Ishikawa (cell line): ENCODE measurements around the gene KIAA0513.

Experiments
- CEBPB ChIP-seq: IDR thresholded peaks from 2 replicates; pipeline ENCODE4 v1.6.1; 2012
- YY1 ChIP-seq: IDR thresholded peaks from 2 replicates; pipeline ENCODE4 v1.6.1; 2012; ENCODE audit warnings: low read depth
- ZBTB7A ChIP-seq: IDR thresholded peaks from 2 replicates; pipeline ENCODE4 v1.6.1; 2012; ENCODE audit warnings: low read depth
- TF ChIP-seq, protein P1 (sequence below): IDR thresholded peaks from 2 replicates; pipeline ENCODE4 v1.6.1; 2012; ENCODE audit warnings: low read depth, mild to moderate bottlenecking

DNA sequence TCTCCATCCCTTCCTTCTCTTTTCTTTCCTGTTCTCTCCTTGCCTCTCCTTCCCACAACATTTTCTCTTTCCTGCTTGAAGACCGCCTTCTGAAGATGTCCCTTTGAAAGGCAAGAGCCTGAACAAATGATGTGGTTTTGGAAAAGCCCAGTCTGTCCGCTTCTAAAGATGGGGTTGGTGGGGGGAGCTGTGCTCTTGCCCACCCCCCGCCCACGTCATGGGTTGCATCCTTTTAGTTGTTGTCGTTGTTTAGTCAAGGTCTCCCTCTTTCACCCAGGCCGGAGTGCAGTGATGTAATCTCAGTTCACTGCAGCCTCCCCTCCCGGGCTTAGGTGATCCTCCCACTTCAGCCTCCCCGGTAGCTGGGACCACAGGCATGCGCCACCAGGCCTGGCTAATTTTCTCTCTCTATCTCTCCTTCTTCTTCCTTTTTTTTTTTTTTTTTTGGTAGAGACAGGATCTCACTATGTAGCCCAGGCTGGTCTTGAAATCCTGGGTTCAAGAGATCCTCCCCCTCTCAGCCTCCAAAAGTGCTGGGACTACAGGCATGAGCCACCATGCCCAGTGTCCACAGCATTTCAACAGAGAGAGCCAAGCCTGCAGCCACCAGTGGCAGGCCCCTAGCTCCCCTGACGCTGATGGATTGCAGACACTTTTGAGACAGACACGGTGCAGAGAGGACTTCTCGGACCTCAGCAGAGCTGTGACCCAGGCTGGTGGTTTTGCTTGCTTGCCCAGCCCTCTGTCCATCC lies 110.7 kb downstream of the KIAA0513 start:
- no peak for TF ChIP-seq ZBTB7A
- TF ChIP-seq CEBPB, result no peak
- TF ChIP-seq, protein P1, sequence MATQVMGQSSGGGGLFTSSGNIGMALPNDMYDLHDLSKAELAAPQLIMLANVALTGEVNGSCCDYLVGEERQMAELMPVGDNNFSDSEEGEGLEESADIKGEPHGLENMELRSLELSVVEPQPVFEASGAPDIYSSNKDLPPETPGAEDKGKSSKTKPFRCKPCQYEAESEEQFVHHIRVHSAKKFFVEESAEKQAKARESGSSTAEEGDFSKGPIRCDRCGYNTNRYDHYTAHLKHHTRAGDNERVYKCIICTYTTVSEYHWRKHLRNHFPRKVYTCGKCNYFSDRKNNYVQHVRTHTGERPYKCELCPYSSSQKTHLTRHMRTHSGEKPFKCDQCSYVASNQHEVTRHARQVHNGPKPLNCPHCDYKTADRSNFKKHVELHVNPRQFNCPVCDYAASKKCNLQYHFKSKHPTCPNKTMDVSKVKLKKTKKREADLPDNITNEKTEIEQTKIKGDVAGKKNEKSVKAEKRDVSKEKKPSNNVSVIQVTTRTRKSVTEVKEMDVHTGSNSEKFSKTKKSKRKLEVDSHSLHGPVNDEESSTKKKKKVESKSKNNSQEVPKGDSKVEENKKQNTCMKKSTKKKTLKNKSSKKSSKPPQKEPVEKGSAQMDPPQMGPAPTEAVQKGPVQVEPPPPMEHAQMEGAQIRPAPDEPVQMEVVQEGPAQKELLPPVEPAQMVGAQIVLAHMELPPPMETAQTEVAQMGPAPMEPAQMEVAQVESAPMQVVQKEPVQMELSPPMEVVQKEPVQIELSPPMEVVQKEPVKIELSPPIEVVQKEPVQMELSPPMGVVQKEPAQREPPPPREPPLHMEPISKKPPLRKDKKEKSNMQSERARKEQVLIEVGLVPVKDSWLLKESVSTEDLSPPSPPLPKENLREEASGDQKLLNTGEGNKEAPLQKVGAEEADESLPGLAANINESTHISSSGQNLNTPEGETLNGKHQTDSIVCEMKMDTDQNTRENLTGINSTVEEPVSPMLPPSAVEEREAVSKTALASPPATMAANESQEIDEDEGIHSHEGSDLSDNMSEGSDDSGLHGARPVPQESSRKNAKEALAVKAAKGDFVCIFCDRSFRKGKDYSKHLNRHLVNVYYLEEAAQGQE, result no peak
- no peak for TF ChIP-seq YY1
